Vagina (tissue), 2 donors: ENCODE measurements around the gene MANEAL. TPM values are rescaled to one million over a fixed set of nuclear protein-coding genes. Genes with fewer than 3 reads are reported as not detected.

Source experiments
- DNase-seq, 2 donors: peaks; one replicate each; pipeline ENCODE4 v3.0.0-alpha.2; 2017; ENCODE audit errors: extremely low spot score in 2 of 2
- H3K27ac ChIP-seq: fragments of 200-600 bp; sonication (generic); one replicate; pipeline ENCODE4 v1.5.1; 2019
- H3K27me3 ChIP-seq: fragments of 200-600 bp; sonication (generic); one replicate; pipeline ENCODE4 v1.5.1; 2019
- H3K36me3 ChIP-seq, 2 donors: fragments of 200-600 bp; sonication (generic); one replicate each; pipeline ENCODE4 v1.5.1; 2017 to 2019
- H3K4me1 ChIP-seq: fragments of 200-600 bp; sonication (generic); one replicate; pipeline ENCODE4 v1.5.1; 2019
- H3K4me3 ChIP-seq, 2 donors: fragments of 200-600 bp; sonication (generic); 1 replicate in 1 of 2; 2 replicates in 1 of 2; pipeline ENCODE4 v1.5.1; 2016 to 2019
- H3K9me3 ChIP-seq: fragments of 200-600 bp; sonication (generic); one replicate; pipeline ENCODE4 v1.5.1; 2019
- CTCF ChIP-seq, 3 experiments: fragments of 450-650 bp in 2 of 3; fragments of 200-600 bp in 1 of 3; sonication (generic) in 1 of 3; IDR thresholded peaks; one replicate each; pipeline ENCODE4 v1.5.1; 2017 to 2019; ENCODE audit warnings: antibody characterized with exemption in 3 of 3, mild to moderate bottlenecking in 2 of 3, moderate library complexity in 2 of 3
- POLR2A ChIP-seq, 2 donors: fragments of 450-650 bp; IDR thresholded peaks; one replicate each; pipeline ENCODE4 v1.6.1; 2017; ENCODE audit warnings: antibody characterized with exemption in 2 of 2, mild to moderate bottlenecking in 2 of 2, moderate library complexity in 2 of 2
- POLR2AphosphoS5 ChIP-seq, 2 donors: sonication (generic); formaldehyde crosslinking; IDR thresholded peaks; one replicate each; pipeline ENCODE4 v1.9.0; 2017; ENCODE audit warnings: antibody characterized with exemption in 2 of 2, mild to moderate bottlenecking in 2 of 2, low read depth in 1 of 2; ENCODE audit not compliant: insufficient read depth in 1 of 2
- intact Hi-C: fragments of 100-400 bp; cut with DNase I; formaldehyde crosslinking; loops from one replicate; pipeline ENCODE4 v1.15.1; 2023
- total RNA-seq: library from RNA; depleted of rRNA; stranded (reverse); fragments of >200 nt; gene quantifications from one replicate; pipeline ENCODE4 v1.2.3, GENCODE V29; 2016

Gene MANEAL
- total RNA-seq, 1 donor from 2014 or later: 3.2 TPM

DNA sequence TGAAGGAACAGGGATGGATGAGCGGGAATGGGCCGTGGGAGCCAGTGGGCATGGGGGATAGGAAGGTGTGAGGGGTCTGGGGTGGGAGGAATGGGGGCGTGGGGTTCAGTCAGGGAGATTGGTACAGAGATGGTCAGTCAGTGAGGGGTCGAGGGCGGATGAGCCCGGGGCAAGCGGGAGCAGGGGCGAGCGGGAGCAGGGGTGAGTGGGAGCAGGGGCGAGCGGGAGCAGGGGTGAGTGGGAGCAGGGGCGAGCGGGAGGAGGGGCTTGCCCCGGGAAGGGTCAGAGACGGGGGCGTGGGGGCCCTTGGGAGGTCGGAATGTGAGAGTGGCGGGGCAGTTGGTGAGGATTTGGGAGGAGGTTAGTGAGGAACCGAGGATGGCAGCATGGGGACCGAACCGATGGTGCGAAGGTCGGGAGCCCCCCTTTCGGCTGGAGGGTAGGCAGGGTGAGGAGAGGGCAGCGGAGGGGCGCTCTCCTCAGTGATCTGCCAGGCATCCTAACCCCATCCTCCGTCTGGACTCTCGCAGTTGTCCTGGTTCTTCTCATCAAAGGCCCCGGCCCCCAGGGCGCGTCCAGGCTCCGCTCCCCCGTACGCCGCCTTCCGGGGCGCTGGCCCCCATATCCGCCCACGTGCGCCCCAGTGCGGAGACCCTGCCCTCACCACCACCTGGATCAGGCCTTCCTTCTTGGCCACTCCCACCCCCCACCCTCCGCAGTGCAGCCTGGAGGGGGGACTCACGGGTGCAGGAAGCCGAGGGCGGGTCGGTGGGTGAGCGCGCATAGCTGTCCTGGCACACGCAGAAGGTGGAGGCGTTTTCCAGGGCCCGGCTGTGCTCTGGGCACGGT, 40.0 kb upstream of the MANEAL start:
- Histone ChIP-seq H3K27me3 (peaks cover 5% of the 10 kb centered on the region), H3K36me3 (no peaks in the 10 kb centered on the region), H3K4me1 (no peaks in the 10 kb centered on the region), H3K4me3 (no peak overlapping the region), H3K27ac (no peak overlapping the region), H3K9me3 (no peaks in the 10 kb centered on the region)
- TF ChIP-seq POLR2A (IDR thresholded peaks at IDR 0.05): no peak
- TF ChIP-seq CTCF (IDR thresholded peaks at IDR 0.05): no peak
- no peak for TF ChIP-seq POLR2AphosphoS5 (IDR thresholded peaks at IDR 0.05; ENCODE audit: insufficient read depth in 1 of 2, low read depth in 1 of 2)
- no peak for DNase-seq
- intact Hi-C loops: no loop called here

- TF ChIP-seq POLR2AphosphoS5 (IDR thresholded peaks at IDR 0.05; ENCODE audit: insufficient read depth in 1 of 2, low read depth in 1 of 2) (no peak), POLR2A (IDR thresholded peaks at IDR 0.05) (no peak), CTCF (IDR thresholded peaks at IDR 0.05) (no peak)
- DNase-seq: no peak
- peaks cover 5% of the 10 kb centered on the region for H3K27me3 ChIP-seq
- no peaks in the 10 kb centered on the region for H3K36me3 ChIP-seq
- no peaks in the 10 kb centered on the region for H3K9me3 ChIP-seq
- H3K4me3 ChIP-seq: no peak overlapping the region
- H3K4me1 ChIP-seq: no peaks in the 10 kb centered on the region
- intact Hi-C loops: no loop called here
- H3K27ac ChIP-seq: no peak overlapping the region
Measured at GRCh38 chr1:37755290-37755689, 38.4 kb upstream of the MANEAL start.

DNA sequence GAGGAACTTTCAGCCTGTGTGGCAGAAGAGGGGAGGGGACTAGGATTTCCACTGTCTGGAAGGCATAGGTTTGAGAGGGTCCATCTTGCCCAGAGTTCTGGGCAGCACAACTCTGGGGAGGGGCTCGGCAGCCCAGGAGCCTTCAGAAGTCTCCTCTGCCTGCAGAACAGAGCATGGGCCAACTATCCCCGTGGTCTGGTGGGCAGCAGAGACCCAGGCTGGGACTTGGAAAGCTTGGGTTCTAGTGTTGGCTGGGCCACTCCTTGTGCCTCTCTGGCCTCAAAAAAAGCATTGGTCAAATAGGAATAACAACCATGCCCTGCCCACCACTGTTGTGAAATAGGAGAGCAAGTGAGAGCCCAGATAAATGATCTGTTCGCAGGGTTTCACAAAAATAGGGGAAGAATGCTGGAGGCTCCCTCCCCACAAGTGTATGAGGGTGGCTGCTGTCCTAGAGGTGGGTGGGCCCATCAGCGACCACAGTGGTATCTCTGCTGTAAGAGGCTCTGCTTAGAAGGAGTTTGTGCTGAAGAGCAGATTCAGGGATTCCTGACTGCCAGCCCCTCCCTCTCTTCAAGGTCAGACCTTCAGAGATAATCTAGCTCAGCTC, 37.6 kb upstream of the MANEAL start:
- Histone ChIP-seq H3K4me3 (no peak overlapping the region), H3K36me3 (no peaks in the 10 kb centered on the region), H3K4me1 (no peaks in the 10 kb centered on the region), H3K27ac (no peak overlapping the region), H3K9me3 (no peaks in the 10 kb centered on the region), H3K27me3 (peaks cover 5% of the 10 kb centered on the region)
- no peak for TF ChIP-seq CTCF (IDR thresholded peaks at IDR 0.05)
- intact Hi-C loops: no loop called here
- no peak for DNase-seq

GRCh38 chr1:37759451-37759850, 34.2 kb upstream of the MANEAL start:
- no peak overlapping the region for H3K27ac ChIP-seq
- no peak for DNase-seq
- H3K36me3 ChIP-seq: no peaks in the 10 kb centered on the region
- no peak overlapping the region for H3K4me3 ChIP-seq
- H3K27me3 ChIP-seq: peaks cover under 1% of the 10 kb centered on the region
- TF ChIP-seq POLR2AphosphoS5 (IDR thresholded peaks at IDR 0.05; ENCODE audit: insufficient read depth in 1 of 2, low read depth in 1 of 2) (no peak), POLR2A (IDR thresholded peaks at IDR 0.05) (no peak)
- no peaks in the 10 kb centered on the region for H3K4me1 ChIP-seq
- intact Hi-C loops: no loop called here
- H3K9me3 ChIP-seq: no peaks in the 10 kb centered on the region

- peak in 1 of 2 donors; percentile 87 for DNase-seq
- Histone ChIP-seq H3K4me1 (peaks cover 3% of the 10 kb centered on the region), H3K27ac (no peak overlapping the region), H3K4me3 (no peak overlapping the region), H3K9me3 (no peaks in the 10 kb centered on the region), H3K27me3 (peaks cover 8% of the 10 kb centered on the region), H3K36me3 (no peaks in the 10 kb centered on the region)
- TF ChIP-seq CTCF (IDR thresholded peaks at IDR 0.05) (no peak), POLR2A (IDR thresholded peaks at IDR 0.05) (no peak), POLR2AphosphoS5 (IDR thresholded peaks at IDR 0.05; ENCODE audit: insufficient read depth in 1 of 2, low read depth in 1 of 2) (no peak)
- intact Hi-C loops: no loop called here
Measured at GRCh38 chr1:37761416-37762095, 32.1 kb upstream of the MANEAL start.
